ENCODE measurements around the gene DUOX2. TPM values are rescaled to one million over a fixed set of nuclear protein-coding genes. Genes with fewer than 3 reads are reported as not detected.

DUOX2 gene
- total and polyA plus RNA-seq, 2 experiments from 2014 or later: not detected

DNA sequence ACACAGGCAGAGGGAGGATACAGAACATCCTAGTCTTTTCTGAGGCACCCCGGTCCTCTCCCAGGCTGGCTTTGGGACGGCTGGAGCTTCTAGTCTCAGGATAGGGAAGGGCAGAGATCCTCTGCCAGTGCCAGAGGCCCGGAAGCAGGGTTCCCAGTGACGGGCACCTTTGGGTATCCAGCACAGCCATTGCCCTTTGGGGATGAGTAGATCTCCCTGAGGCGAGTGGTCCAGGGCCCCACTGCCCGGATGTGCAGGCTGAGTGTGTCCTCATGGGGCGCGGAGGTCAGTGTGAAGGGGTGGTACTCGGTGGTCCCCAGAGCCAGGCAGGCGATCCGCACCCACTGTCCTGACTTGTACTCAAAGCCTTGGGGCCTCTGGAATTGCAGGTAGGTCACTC, 18.3 kb downstream of the DUOX2 start:
- H3K36me3 ChIP-seq (ENCODE audit: insufficient read depth): no peaks in the 10 kb centered on the region
- no peaks in the 10 kb centered on the region for H3F3A ChIP-seq (replicated peaks; ENCODE audit: low read depth)
- Mint-ChIP-seq H3K9me3 (no peaks in the 10 kb centered on the region; the same call in 2 of the 3 replicates), H3K36me3 (ENCODE audit: low read depth) (no peaks in the 10 kb centered on the region), H3K27me3 (ENCODE audit: insufficient read depth, low read depth, poor library complexity) (peaks cover 4% of the 10 kb centered on the region), H3K4me1 (peaks cover 4% of the 10 kb centered on the region), H3K4me3 (no peak overlapping the region), H3K27ac (no peak overlapping the region)
- no peaks in the 10 kb centered on the region for H3K27me3 ChIP-seq (ENCODE audit: insufficient read depth)
- no peaks in the 10 kb centered on the region for H3K9me2 ChIP-seq (ENCODE audit: insufficient read depth)
- no peaks in the 10 kb centered on the region for H4K20me1 ChIP-seq (replicated peaks; ENCODE audit: insufficient read depth)
- no peak overlapping the region for H2AFZ ChIP-seq
- H3K79me2 ChIP-seq (replicated peaks; ENCODE audit: insufficient read depth): no peaks in the 10 kb centered on the region
- H3K27ac ChIP-seq (ENCODE audit: low read depth): no peak overlapping the region
- H3K4me3 ChIP-seq: no peak overlapping the region
- ATAC-seq (no peak), DNase-seq (ENCODE audit: low spot score) (no peak)
- peaks cover 6% of the 10 kb centered on the region; the same call in 1 of the 2 replicates for H3K4me1 ChIP-seq (ENCODE audit: insufficient read depth)
- no peak for TF ChIP-seq EZH2 (IDR thresholded peaks at IDR 0.05; ENCODE audit: low read depth, unreplicated experiment)
- no peak for TF ChIP-seq ZNF331 (CRISPR knock-in tag; IDR thresholded peaks at IDR 0.05; ENCODE audit: low read depth)
- TF ChIP-seq REST (IDR thresholded peaks at IDR 0.05; ENCODE audit: unreplicated experiment): no peak
- no peak for TF ChIP-seq POLR2AphosphoS5 (IDR thresholded peaks at IDR 0.05; ENCODE audit: low read depth)
- no peak for TF ChIP-seq STAT1 (IDR thresholded peaks at IDR 0.05; ENCODE audit: unreplicated experiment)
- no peak for TF ChIP-seq JUNB (IDR thresholded peaks at IDR 0.05; ENCODE audit: unreplicated experiment)
- no peak for TF ChIP-seq EZH2phosphoT487 (IDR thresholded peaks at IDR 0.05; ENCODE audit: unreplicated experiment)
- TF ChIP-seq NANOG (IDR thresholded peaks at IDR 0.05; ENCODE audit: borderline replicate concordance): no peak
- no peak for TF ChIP-seq CTCF (conservative IDR thresholded peaks at IDR 0.05; ENCODE audit: low read depth in 2 of 2)
- TF ChIP-seq ZNF462 (CRISPR knock-in tag; IDR thresholded peaks at IDR 0.05): no peak
- no peak for TF ChIP-seq ZNF114 (CRISPR knock-in tag; IDR thresholded peaks at IDR 0.05)
- TF ChIP-seq CREB1 (CRISPR knock-in tag; IDR thresholded peaks at IDR 0.05; ENCODE audit: low read depth): no peak
- TF ChIP-seq, protein P1, sequence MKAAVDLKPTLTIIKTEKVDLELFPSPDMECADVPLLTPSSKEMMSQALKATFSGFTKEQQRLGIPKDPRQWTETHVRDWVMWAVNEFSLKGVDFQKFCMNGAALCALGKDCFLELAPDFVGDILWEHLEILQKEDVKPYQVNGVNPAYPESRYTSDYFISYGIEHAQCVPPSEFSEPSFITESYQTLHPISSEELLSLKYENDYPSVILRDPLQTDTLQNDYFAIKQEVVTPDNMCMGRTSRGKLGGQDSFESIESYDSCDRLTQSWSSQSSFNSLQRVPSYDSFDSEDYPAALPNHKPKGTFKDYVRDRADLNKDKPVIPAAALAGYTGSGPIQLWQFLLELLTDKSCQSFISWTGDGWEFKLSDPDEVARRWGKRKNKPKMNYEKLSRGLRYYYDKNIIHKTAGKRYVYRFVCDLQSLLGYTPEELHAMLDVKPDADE (IDR thresholded peaks at IDR 0.05): no peak
- H3K4me2 ChIP-seq: no peak overlapping the region
